HG03521 (cell line): ENCODE measurements around the gene RHOC.

Source experiments
- ATAC-seq: cut with Tn5 transposase; IDR thresholded peaks from one replicate; pipeline ENCODE4 v1.9.1; 2021; ENCODE audit warnings: mild to moderate bottlenecking, moderate library complexity; ENCODE audit not compliant: unreplicated experiment

Gene RHOC

GRCh38 chr1:112686835-112687234 is 20.1 kb downstream of the RHOC start:
- ATAC-seq, result no peak

GRCh38 chr1:112686417-112686816 is 20.5 kb downstream of the RHOC start:
- ATAC-seq, result no peak

- ATAC-seq, result no peak
Observed at GRCh38 chr1:112685913-112686312, 21.0 kb downstream of the RHOC start.

- ATAC-seq, result no peak
Observed at GRCh38 chr1:112678605-112679004, 28.3 kb downstream of the RHOC start.

GRCh38 chr1:112677501-112677900 is 29.4 kb downstream of the RHOC start:
- ATAC-seq, result no peak

GRCh38 chr1:112676543-112676942 is 30.4 kb downstream of the RHOC start:
- no peak for ATAC-seq

GRCh38 chr1:112675728-112676381 is 31.1 kb downstream of the RHOC start:
- ATAC-seq, result no peak

- ATAC-seq, result peak; percentile 35
Observed at GRCh38 chr1:112674986-112675727, 31.8 kb downstream of the RHOC start.

GRCh38 chr1:112674440-112674985 is 32.4 kb downstream of the RHOC start, which contains the start of gene MOV10:
TSS of gene MOV10 (plus strand) at chr1:112674659. CDS start at chr1:112674913, 254 bp downstream.
- peak; percentile 47 for ATAC-seq

- ATAC-seq, result no peak
Observed at GRCh38 chr1:112673592-112674439, 33.1 kb downstream of the RHOC start.

- no peak for ATAC-seq
Observed at GRCh38 chr1:112672842-112673241, 34.1 kb downstream of the RHOC start.

- ATAC-seq, result no peak
Observed at GRCh38 chr1:112672009-112672408, 34.9 kb downstream of the RHOC start.

GRCh38 chr1:112666946-112667345 is 40.0 kb downstream of the RHOC start:
- no peak for ATAC-seq

GRCh38 chr1:112665857-112666256 is 41.1 kb downstream of the RHOC start:
- ATAC-seq, result no peak

- no peak for ATAC-seq
Observed at GRCh38 chr1:112651205-112651604, 55.7 kb downstream of the RHOC start.
